CD14-positive monocyte (primary cell): Measurements from ENCODE around the gene EPB41. TPM values are rescaled to one million over a fixed set of nuclear protein-coding genes. Genes with fewer than 3 reads are reported as not detected.

Experiments used
- DNase-seq, 3 donors: peaks; one replicate each; pipeline ENCODE4 v3.0.0-alpha.2; 2011 to 2022
- H2AFZ ChIP-seq: 2 replicates; pipeline ENCODE4 v1.6.0; 2012; ENCODE audit warnings: mild to moderate bottlenecking, low read depth, low read length, inconsistent platforms; ENCODE audit not compliant: insufficient read depth, poor library complexity, severe bottlenecking
- H3K27ac ChIP-seq, 2 donors: 1 replicate in 1 of 2; 2 replicates in 1 of 2; pipeline ENCODE4 v1.5.1; 2012 to 2013; ENCODE audit warnings: low read length in 2 of 2, control low read depth in 1 of 2, inconsistent platforms in 1 of 2, low read depth in 1 of 2, mild to moderate bottlenecking in 1 of 2
- H3K27me3 ChIP-seq, 2 donors: one replicate each; pipeline versions ENCODE4 v1.6.0 to v1.6.1; 2011 to 2013; ENCODE audit warnings: low read length in 2 of 2; ENCODE audit not compliant: control insufficient read depth in 2 of 2, insufficient read depth in 2 of 2
- H3K36me3 ChIP-seq, 2 donors: replicated peaks in 1 of 2; 1 replicate in 1 of 2; 2 replicates in 1 of 2; pipeline versions ENCODE4 v1.5.1 to v1.6.1; 2012 to 2013; ENCODE audit warnings: low read length in 2 of 2, control low read depth in 1 of 2, inconsistent platforms in 1 of 2, mild to moderate bottlenecking in 1 of 2; ENCODE audit not compliant: insufficient read depth in 2 of 2, control insufficient read depth in 1 of 2
- H3K4me1 ChIP-seq, 2 donors: 1 replicate in 1 of 2; 2 replicates in 1 of 2; pipeline versions ENCODE4 v1.5.1 to v1.6.1; 2012 to 2013; ENCODE audit warnings: low read length in 2 of 2, control low read depth in 1 of 2, inconsistent platforms in 1 of 2, mild to moderate bottlenecking in 1 of 2, moderate library complexity in 1 of 2; ENCODE audit not compliant: insufficient read depth in 2 of 2, control insufficient read depth in 1 of 2
- H3K4me2 ChIP-seq: replicated peaks from 2 replicates; pipeline ENCODE3; 2012; ENCODE audit warnings: low read length, moderate library complexity, mild to moderate bottlenecking; ENCODE audit not compliant: poor library complexity, severe bottlenecking; ENCODE audit errors: extremely low read depth
- H3K4me3 ChIP-seq, 3 experiments: fragments of 200-600 bp in 1 of 3; sonication (generic) in 1 of 3; replicated peaks in 1 of 3; 1 replicate in 2 of 3; 2 replicates in 1 of 3; pipeline ENCODE4 v1.5.1; 2011 to 2013; ENCODE audit warnings: low read length in 3 of 3, mild to moderate bottlenecking in 3 of 3, control low read depth in 2 of 3, low read depth in 2 of 3, inconsistent platforms in 1 of 3, moderate library complexity in 1 of 3
- H3K79me2 ChIP-seq: 2 replicates; pipeline ENCODE4 v1.6.0; 2012; ENCODE audit warnings: mild to moderate bottlenecking, control low read depth, inconsistent platforms, low read length, moderate library complexity; ENCODE audit not compliant: insufficient read depth
- H3K9ac ChIP-seq: 2 replicates; pipeline ENCODE4 v1.6.0; 2017; ENCODE audit warnings: low read length, mild to moderate bottlenecking; ENCODE audit not compliant: insufficient read depth, poor library complexity, severe bottlenecking
- H3K9me3 ChIP-seq, 2 donors: replicated peaks in 1 of 2; 1 replicate in 1 of 2; 2 replicates in 1 of 2; pipeline versions ENCODE4 v1.5.1 to v1.6.1; 2012 to 2013; ENCODE audit warnings: low read length in 2 of 2, control low read depth in 1 of 2; ENCODE audit not compliant: control insufficient read depth in 1 of 2, insufficient read depth in 1 of 2
- H4K20me1 ChIP-seq: 2 replicates; pipeline ENCODE4 v1.6.0; 2012; ENCODE audit warnings: mild to moderate bottlenecking, low read length, control low read depth, moderate library complexity; ENCODE audit not compliant: insufficient read depth
- H3K27ac Mint-ChIP-seq, 7 donors: one replicate each; pipeline ENCODE4 v1.8.0; 2020; ENCODE audit warnings: mild to moderate bottlenecking in 7 of 7, mixed read lengths in 7 of 7, moderate library complexity in 6 of 7, inconsistent platforms in 2 of 7
- H3K27me3 Mint-ChIP-seq, 3 donors: one replicate each; pipeline ENCODE4 v1.8.0; 2021 to 2022; ENCODE audit warnings: low read depth in 3 of 3, mild to moderate bottlenecking in 3 of 3, mixed read lengths in 3 of 3, moderate library complexity in 3 of 3, inconsistent platforms in 1 of 3
- H3K36me3 Mint-ChIP-seq, 2 donors: one replicate each; pipeline ENCODE4 v1.8.0; 2020; ENCODE audit warnings: mixed read lengths in 2 of 2, inconsistent platforms in 1 of 2, mild to moderate bottlenecking in 1 of 2
- H3K4me1 Mint-ChIP-seq: one replicate; pipeline ENCODE4 v1.8.0; 2020; ENCODE audit warnings: mild to moderate bottlenecking, mixed read lengths
- H3K4me3 Mint-ChIP-seq, 2 donors: one replicate each; pipeline ENCODE4 v1.8.0; 2020; ENCODE audit warnings: mild to moderate bottlenecking in 2 of 2, mixed read lengths in 2 of 2, moderate library complexity in 1 of 2
- H3K9me3 Mint-ChIP-seq, 7 donors: one replicate each; pipeline ENCODE4 v1.8.0; 2020 to 2022; ENCODE audit warnings: mixed read lengths in 7 of 7, mild to moderate bottlenecking in 6 of 7, moderate library complexity in 6 of 7, inconsistent platforms in 2 of 7
- CTCF ChIP-seq: fragments of 200-600 bp; IDR thresholded peaks from one replicate; pipeline ENCODE4 v1.8.0; 2022; ENCODE audit warnings: antibody characterized with exemption, mild to moderate bottlenecking
- WGBS: methylation state at CpG from one replicate; pipeline ENCODE4 v1.1.5; 2013; ENCODE audit warnings: missing lambda C conversion rate; ENCODE audit not compliant: insufficient coverage; 5-methylcytosine and 5-hydroxymethylcytosine counted together
- intact Hi-C, 2 donors: fragments of 100-400 bp; cut with micrococcal nuclease; formaldehyde crosslinking; loops; one replicate each; pipeline versions ENCODE4 v1.15.0 to v1.15.1; 2023
- polyA plus RNA-seq, 3 donors: library from polyadenylated mRNA; depleted of rRNA in 1 of 3; unstranded in 2 of 3; stranded (reverse) in 1 of 3; fragments of 300-500 nt in 2 of 3; fragments of >200 nt in 1 of 3; fragmentation: Illumina TruSeq in 2 of 3; gene quantifications; 1 replicate in 2 of 3; 2 replicates in 1 of 3; pipeline ENCODE4 v1.2.3, GENCODE V29; 2012 to 2021

Gene EPB41
- polyA plus RNA-seq, 3 donors = 11.3 to 19.4 (median 18.9) TPM

GRCh38 chr1:28986306-28986910 is 72.0 kb downstream of the EPB41 start:
- no peak for TF ChIP-seq CTCF
- peaks cover 11 to 14% of the 10 kb centered on the region in 2 donors for H3K4me1 ChIP-seq
- H3K9ac ChIP-seq = peak overlapping the region; percentile 32
- peak overlapping the region; percentile 58 for H2AFZ ChIP-seq
- peaks cover 22 to 29% of the 10 kb centered on the region in 2 donors for H3K36me3 Mint-ChIP-seq
- 80% methylated on average over 1 of the region's 10 CpGs for WGBS
- peak overlapping the region; percentile 40 to 84 for H3K4me3 Mint-ChIP-seq
- intact Hi-C loops = loop anchor here in 1 of 2 donors (10.0 kb wide), 1 partner anchor 708 kb away; no protein-coding TSS in a partner anchor
- peak; percentile 9 to 44 (median 24) for DNase-seq
- peaks cover 13% of the 10 kb centered on the region for H3K79me2 ChIP-seq
- H3K27ac Mint-ChIP-seq = peak overlapping the region; percentile 78 to 92 (median 86)
- peaks cover 0 to 8% of the 10 kb centered on the region in 2 donors for H3K9me3 ChIP-seq
- peak overlapping the region; percentile 47 to 76 for H3K27ac ChIP-seq
- peaks cover 10% of the 10 kb centered on the region for H4K20me1 ChIP-seq
- H3K27me3 Mint-ChIP-seq = no peaks in the 10 kb centered on the region
- peaks cover 0 to 5% (median 3%) of the 10 kb centered on the region in 7 donors for H3K9me3 Mint-ChIP-seq
- H3K36me3 ChIP-seq = peaks cover 6 to 34% of the 10 kb centered on the region in 2 donors
- H3K4me3 ChIP-seq = peak overlapping the region in 1 of 3 experiments; percentile 46
- peaks cover 18% of the 10 kb centered on the region for H3K4me1 Mint-ChIP-seq
- H3K27me3 ChIP-seq = no peaks in the 10 kb centered on the region
- peak overlapping the region; percentile 47 for H3K4me2 ChIP-seq

- H3K4me1 ChIP-seq = no peaks in the 10 kb centered on the region
- no peaks in the 10 kb centered on the region for H3K4me1 Mint-ChIP-seq
- H3K79me2 ChIP-seq = no peaks in the 10 kb centered on the region
- H3K9me3 ChIP-seq = no peaks in the 10 kb centered on the region
- no peaks in the 10 kb centered on the region for H4K20me1 ChIP-seq
- peaks cover 36 to 54% of the 10 kb centered on the region in 2 donors for H3K36me3 Mint-ChIP-seq
- H3K27me3 Mint-ChIP-seq = no peaks in the 10 kb centered on the region
- TF ChIP-seq CTCF = no peak
- no peaks in the 10 kb centered on the region for H3K27me3 ChIP-seq
- no peak for DNase-seq
- no peak overlapping the region for H3K9ac ChIP-seq
- H2AFZ ChIP-seq = no peak overlapping the region
- intact Hi-C loops = no loop called here
- H3K9me3 Mint-ChIP-seq = peaks cover 0 to 2% (median 0%) of the 10 kb centered on the region in 7 donors
- H3K4me3 Mint-ChIP-seq = no peak overlapping the region
- H3K27ac Mint-ChIP-seq = no peak overlapping the region
- H3K27ac ChIP-seq = no peak overlapping the region
- H3K4me3 ChIP-seq = no peak overlapping the region
- peaks cover 0 to 43% of the 10 kb centered on the region in 2 donors for H3K36me3 ChIP-seq
- no peak overlapping the region for H3K4me2 ChIP-seq
These were observed 88.4 kb downstream of the EPB41 start for GRCh38 chr1:29002792-29003191.
